Measurements from ENCODE around the gene CSH2.
"Not testable (repeated sequence)": the region's sequence is repeated elsewhere in the genome, so short reads cannot be mapped to it uniquely, and the experiment has no call there.

Gene CSH2

GRCh38 chr17:63873577-63873976 is at the start of gene CSH2:
Gene CSH2, minus strand, starts transcription at chr17:63873677. Its CDS starts 63 bp downstream, at chr17:63873614.
- not testable (repeated sequence) for DNase-seq (ENCODE audit: low spot score)

GRCh38 chr17:63922402-63922801 is 48.9 kb upstream of the CSH2 start:
- not testable (repeated sequence) for DNase-seq (ENCODE audit: low spot score)

- DNase-seq (ENCODE audit: low spot score): not testable (repeated sequence)
Measured at GRCh38 chr17:63920779-63921178, 47.3 kb upstream of the CSH2 start.

- not testable (repeated sequence) for DNase-seq (ENCODE audit: low spot score)
Measured at GRCh38 chr17:63920050-63920449, 46.6 kb upstream of the CSH2 start.

- peak; percentile 70 for DNase-seq (ENCODE audit: low spot score)
Measured at GRCh38 chr17:63919311-63919723, 45.8 kb upstream of the CSH2 start.

- not testable (repeated sequence) for DNase-seq (ENCODE audit: low spot score)
Measured at GRCh38 chr17:63918789-63919305, 45.4 kb upstream of the CSH2 start, which contains the start of gene GH1. Gene GH1, minus strand, starts transcription at chr17:63918839. Its CDS starts 63 bp downstream, at chr17:63918776.

- DNase-seq (ENCODE audit: low spot score): no peak
Measured at GRCh38 chr17:63918305-63918704, 44.8 kb upstream of the CSH2 start.

- no peak for DNase-seq (ENCODE audit: low spot score)
Measured at GRCh38 chr17:63917646-63918045, 44.2 kb upstream of the CSH2 start.

GRCh38 chr17:63917206-63917605 is 43.7 kb upstream of the CSH2 start:
- DNase-seq (ENCODE audit: low spot score): not testable (repeated sequence)

GRCh38 chr17:63916566-63917185 is 43.2 kb upstream of the CSH2 start:
- DNase-seq (ENCODE audit: low spot score): no peak

- not testable (repeated sequence) for DNase-seq (ENCODE audit: low spot score)
Measured at GRCh38 chr17:63915753-63916152, 42.3 kb upstream of the CSH2 start.

GRCh38 chr17:63914471-63914870 is 41.0 kb upstream of the CSH2 start:
- DNase-seq (ENCODE audit: low spot score): no peak

GRCh38 chr17:63911657-63912100 is 38.2 kb upstream of the CSH2 start:
- peak; percentile 60 for DNase-seq (ENCODE audit: low spot score)

- DNase-seq (ENCODE audit: low spot score): no peak
Measured at GRCh38 chr17:63911041-63911635, 37.7 kb upstream of the CSH2 start, which contains the start of gene CSHL1. Gene CSHL1, minus strand, starts transcription at chr17:63911258. Its CDS starts 62 bp downstream, at chr17:63911196.

- no peak for DNase-seq (ENCODE audit: low spot score)
Measured at GRCh38 chr17:63910096-63910495, 36.6 kb upstream of the CSH2 start.

- not testable (repeated sequence) for DNase-seq (ENCODE audit: low spot score)
Measured at GRCh38 chr17:63909586-63909985, 36.1 kb upstream of the CSH2 start.

- not testable (repeated sequence) for DNase-seq (ENCODE audit: low spot score)
Measured at GRCh38 chr17:63907161-63907778, 33.8 kb upstream of the CSH2 start.

- not testable (repeated sequence) for DNase-seq (ENCODE audit: low spot score)
Measured at GRCh38 chr17:63904796-63905195, 31.3 kb upstream of the CSH2 start.

- not testable (repeated sequence) for DNase-seq (ENCODE audit: low spot score)
Measured at GRCh38 chr17:63903787-63904201, 30.3 kb upstream of the CSH2 start.

- not testable (repeated sequence) for DNase-seq (ENCODE audit: low spot score)
Measured at GRCh38 chr17:63901971-63902370, 28.5 kb upstream of the CSH2 start.

- DNase-seq (ENCODE audit: low spot score): not testable (repeated sequence)
Measured at GRCh38 chr17:63898899-63899798, 25.7 kb upstream of the CSH2 start.
